Cortex of kidney (tissue), 1 donor: ENCODE data around the gene CD151.

Experiments used
- DNase-seq: peaks from one replicate; lab custom pipeline; 2025; lab: John Stamatoyannopoulos, UW

Gene CD151

GRCh38 chr11:832529-833113 is at the start of gene CD151:
Gene CD151, plus strand, starts transcription at chr11:832952. Its CDS starts 3,118 bp downstream, at chr11:836070.
- no peak for DNase-seq

GRCh38 chr11:783581-784015 is 49.2 kb upstream of the CD151 start:
- DNase-seq: no peak

GRCh38 chr11:786235-787083 is 46.3 kb upstream of the CD151 start:
- DNase-seq: no peak

- no peak for DNase-seq
Observed at GRCh38 chr11:787084-787675, 45.6 kb upstream of the CD151 start.

- no peak for DNase-seq
Observed at GRCh38 chr11:788009-788640, 44.6 kb upstream of the CD151 start.

- DNase-seq: no peak
Observed at GRCh38 chr11:788953-789940, 43.5 kb upstream of the CD151 start.

- no peak for DNase-seq
Observed at GRCh38 chr11:789943-790342, 42.8 kb upstream of the CD151 start, which contains the start of gene CEND1. Gene CEND1, minus strand, starts transcription at chr11:790090. Its CDS starts 1,514 bp downstream, at chr11:788576.

GRCh38 chr11:790721-791564 is 41.8 kb upstream of the CD151 start:
- no peak for DNase-seq

- DNase-seq: no peak
Observed at GRCh38 chr11:791658-792534, 40.9 kb upstream of the CD151 start.

- no peak for DNase-seq
Observed at GRCh38 chr11:792535-792821, 40.3 kb upstream of the CD151 start.

GRCh38 chr11:792873-793272 is 39.9 kb upstream of the CD151 start:
- no peak for DNase-seq

GRCh38 chr11:793556-793955 is 39.2 kb upstream of the CD151 start:
- no peak for DNase-seq

- no peak for DNase-seq
Observed at GRCh38 chr11:794013-794765, 38.6 kb upstream of the CD151 start.

- DNase-seq: no peak
Observed at GRCh38 chr11:794766-795633, 37.8 kb upstream of the CD151 start.

GRCh38 chr11:795634-796564 is 36.9 kb upstream of the CD151 start:
- no peak for DNase-seq

- DNase-seq: no peak
Observed at GRCh38 chr11:796565-797295, 36.0 kb upstream of the CD151 start.
